Spleen (tissue), 11 donors: Measurements from ENCODE around the gene HRC. TPM values are rescaled to one million over a fixed set of nuclear protein-coding genes. Genes with fewer than 3 reads are reported as not detected.

Experiments used
- DNase-seq: peaks from one replicate; pipeline ENCODE4 v3.0.0-alpha.2; 2020
- H3K27ac ChIP-seq, 8 donors: fragments of 200-600 bp; sonication (generic) in 7 of 8; 1 replicate in 4 of 8; 2 replicates in 4 of 8; pipeline versions ENCODE4 v1.5.0 to v1.8.0; 2016 to 2021; ENCODE audit warnings: inconsistent platforms in 4 of 8, mild to moderate bottlenecking in 4 of 8, moderate library complexity in 1 of 8
- H3K27me3 ChIP-seq, 7 donors: fragments of 200-600 bp; sonication (generic) in 6 of 7; replicated peaks in 1 of 7; 1 replicate in 4 of 7; 2 replicates in 3 of 7; pipeline versions ENCODE4 v1.5.0 to v1.8.0; 2016 to 2021; ENCODE audit warnings: inconsistent platforms in 3 of 7, mild to moderate bottlenecking in 1 of 7
- H3K36me3 ChIP-seq, 6 donors: fragments of 200-600 bp; sonication (generic) in 5 of 6; 1 replicate in 4 of 6; 2 replicates in 2 of 6; pipeline versions ENCODE4 v1.5.0 to v1.8.0; 2016 to 2021; ENCODE audit warnings: inconsistent platforms in 2 of 6
- H3K4me1 ChIP-seq, 6 donors: fragments of 200-600 bp; sonication (generic) in 5 of 6; 1 replicate in 3 of 6; 2 replicates in 3 of 6; pipeline versions ENCODE4 v1.5.0 to v1.8.0; 2016 to 2021; ENCODE audit warnings: inconsistent platforms in 3 of 6
- H3K4me3 ChIP-seq, 8 donors: fragments of 200-600 bp; sonication (generic) in 7 of 8; 1 replicate in 4 of 8; 2 replicates in 4 of 8; pipeline versions ENCODE4 v1.5.0 to v1.8.0; 2016 to 2021; ENCODE audit warnings: inconsistent platforms in 4 of 8, mild to moderate bottlenecking in 4 of 8, moderate library complexity in 2 of 8
- H3K9me3 ChIP-seq, 8 donors: fragments of 200-600 bp; sonication (generic) in 7 of 8; 1 replicate in 4 of 8; 2 replicates in 4 of 8; pipeline versions ENCODE4 v1.5.0 to v1.8.0; 2016 to 2021; ENCODE audit warnings: inconsistent platforms in 4 of 8
- CTCF ChIP-seq, 11 experiments: fragments of 200-600 bp in 7 of 11; fragments of 450-650 bp in 4 of 11; sonication (generic) in 4 of 11; IDR thresholded peaks in 8 of 11; conservative IDR thresholded peaks in 3 of 11; 1 replicate in 7 of 11; 2 replicates in 4 of 11; pipeline versions ENCODE4 v1.4.0 to v1.8.0; 2016 to 2021; ENCODE audit warnings: antibody characterized with exemption in 11 of 11, inconsistent platforms in 4 of 11, mild to moderate bottlenecking in 1 of 11
- POLR2A ChIP-seq, 3 donors: fragments of 450-650 bp; IDR thresholded peaks; one replicate each; pipeline ENCODE4 v1.5.1; 2017; ENCODE audit warnings: antibody characterized with exemption in 3 of 3, mild to moderate bottlenecking in 1 of 3
- POLR2AphosphoS5 ChIP-seq, 3 donors: sonication (generic); formaldehyde crosslinking; IDR thresholded peaks; one replicate each; pipeline ENCODE4 v1.5.1; 2017; ENCODE audit warnings: antibody characterized with exemption in 3 of 3
- WGBS, 5 donors: extraction: QIAGEN DNeasy Blood & Tissue Kit in 3 of 5; methylation state at CpG; one replicate each; pipeline versions ENCODE4 v1.1.5 to v1.1.7; 2013 to 2018; 5-methylcytosine and 5-hydroxymethylcytosine counted together
- intact Hi-C: fragments of 100-400 bp; cut with DNase I; formaldehyde crosslinking; loops from one replicate; pipeline ENCODE4 v1.15.0; 2023; ENCODE audit warnings: low total_unique reads
- polyA plus RNA-seq, 3 donors: library from polyadenylated mRNA; stranded (reverse); fragments of 200-250 nt; gene quantifications; one replicate each; pipeline ENCODE4 v1.2.1, GENCODE V29; 2013
- total RNA-seq, 7 donors: library from RNA; depleted of rRNA in 3 of 7; stranded (reverse); fragments of >200 nt in 3 of 7; fragmentation: NEBNext Ultra II Directional in 4 of 7; extraction: Animal tissue kit (Norgen Biotek cat#: 25700) in 4 of 7; gene quantifications; one replicate each; pipeline versions ENCODE4 v1.1.0 to v1.2.1, GENCODE V29; 2016 to 2021
- donor health status: healthy with polysubstance abuse.
- donor health status: DM: no; HTN: no; CAD: no; lungs with moderate emphysema.
- donor health status: DM: no; HTN: no; CAD: no.
- donor health status: Bipolar disorder and iron deficiency.
- donor health status: healthy.
- donor health status: DM: no; HTN: no; CAD: no.
- donor health status: DM: yes; HTN: yes; CAD: no.

HRC gene
- total and polyA plus RNA-seq, 10 donors, result 0.07 to 0.47 (median 0.27) TPM; not detected in 5

GRCh38 chr19:49165865-49166301 is 10.7 kb upstream of the HRC start:
- WGBS, 5 donors, result 61 to 84% (median 70%) methylated on average over 10 to 30 of the region's 30 CpGs
- DNase-seq, result no peak
- Histone ChIP-seq H3K9me3 (no peaks in the 10 kb centered on the region), H3K4me3 (no peak overlapping the region), H3K36me3 (peaks cover 0 to 26% (median 0%) of the 10 kb centered on the region in 6 donors), H3K27me3 (peaks cover 0 to 19% (median 3%) of the 10 kb centered on the region in 7 donors), H3K27ac (no peak overlapping the region), H3K4me1 (no peaks in the 10 kb centered on the region)
- intact Hi-C loops, result no loop called here
- TF ChIP-seq CTCF (IDR thresholded peaks at IDR 0.05 in 8 of 11, conservative IDR thresholded peaks at IDR 0.05 in 3 of 11), result no peak
- TF ChIP-seq POLR2AphosphoS5 (IDR thresholded peaks at IDR 0.05), result no peak
- TF ChIP-seq POLR2A (IDR thresholded peaks at IDR 0.05), result no peak

- TF ChIP-seq CTCF (IDR thresholded peaks at IDR 0.05 in 8 of 11, conservative IDR thresholded peaks at IDR 0.05 in 3 of 11) (no peak), POLR2AphosphoS5 (IDR thresholded peaks at IDR 0.05) (no peak), POLR2A (IDR thresholded peaks at IDR 0.05) (no peak)
- H3K36me3 ChIP-seq, result peaks cover 0 to 23% (median 0%) of the 10 kb centered on the region in 6 donors
- 76 to 90% (median 78%) methylated on average over 24 of the region's 24 CpGs for WGBS, 5 donors
- H3K9me3 ChIP-seq, result no peaks in the 10 kb centered on the region
- H3K4me1 ChIP-seq, result no peaks in the 10 kb centered on the region
- peaks cover 0 to 19% (median 3%) of the 10 kb centered on the region in 7 donors for H3K27me3 ChIP-seq
- no peak for DNase-seq
- no peak overlapping the region for H3K27ac ChIP-seq
- intact Hi-C loops, result no loop called here
- H3K4me3 ChIP-seq, result no peak overlapping the region
Observed at GRCh38 chr19:49165111-49165750, 10.0 kb upstream of the HRC start.

GRCh38 chr19:49161987-49162386 is 6.8 kb upstream of the HRC start:
- H3K4me3 ChIP-seq, result no peak overlapping the region
- no peaks in the 10 kb centered on the region for H3K9me3 ChIP-seq
- intact Hi-C loops, result no loop called here
- H3K4me1 ChIP-seq, result peaks cover 3 to 16% (median 14%) of the 10 kb centered on the region in 6 donors
- DNase-seq, result no peak
- TF ChIP-seq CTCF (IDR thresholded peaks at IDR 0.05 in 8 of 11, conservative IDR thresholded peaks at IDR 0.05 in 3 of 11) (no peak), POLR2AphosphoS5 (IDR thresholded peaks at IDR 0.05) (no peak), POLR2A (IDR thresholded peaks at IDR 0.05) (no peak)
- 50 to 76% (median 59%) methylated on average over 4 of the region's 4 CpGs for WGBS, 5 donors
- H3K27me3 ChIP-seq, result peaks cover 0 to 41% (median 10%) of the 10 kb centered on the region in 7 donors
- no peak overlapping the region for H3K27ac ChIP-seq
- H3K36me3 ChIP-seq, result no peaks in the 10 kb centered on the region

- intact Hi-C loops, result no loop called here
- Histone ChIP-seq H3K4me3 (no peak overlapping the region), H3K27ac (no peak overlapping the region), H3K9me3 (no peaks in the 10 kb centered on the region), H3K4me1 (peaks cover 3 to 16% (median 14%) of the 10 kb centered on the region in 6 donors), H3K27me3 (peaks cover 0 to 43% (median 10%) of the 10 kb centered on the region in 7 donors), H3K36me3 (no peaks in the 10 kb centered on the region)
- 90 to 94% (median 92%) methylated on average over 13 of the region's 13 CpGs for WGBS, 5 donors
- TF ChIP-seq CTCF (IDR thresholded peaks at IDR 0.05 in 8 of 11, conservative IDR thresholded peaks at IDR 0.05 in 3 of 11) (no peak), POLR2A (IDR thresholded peaks at IDR 0.05) (no peak), POLR2AphosphoS5 (IDR thresholded peaks at IDR 0.05) (no peak)
- DNase-seq, result no peak
Observed at GRCh38 chr19:49160450-49161189, 5.4 kb upstream of the HRC start.
